Gastrocnemius medialis (tissue), 4 donors: ENCODE results near the gene NAV3.

Source experiments
- POLR2A ChIP-seq, 2 donors: fragments of 450-650 bp; IDR thresholded peaks; one replicate each; pipeline ENCODE4 v1.6.1; 2017; ENCODE audit warnings: antibody characterized with exemption in 2 of 2, mild to moderate bottlenecking in 2 of 2, moderate library complexity in 2 of 2
- TF ChIP-seq, protein P1 (sequence below), 5 experiments: fragments of 450-650 bp in 3 of 5; fragments of 200-600 bp in 2 of 5; sonication (generic) in 2 of 5; IDR thresholded peaks in 4 of 5; conservative IDR thresholded peaks in 1 of 5; 1 replicate in 4 of 5; 2 replicates in 1 of 5; pipeline ENCODE4 v1.5.1; 2016 to 2019; ENCODE audit warnings: antibody characterized with exemption in 5 of 5, mild to moderate bottlenecking in 3 of 5, moderate library complexity in 3 of 5

DNA sequence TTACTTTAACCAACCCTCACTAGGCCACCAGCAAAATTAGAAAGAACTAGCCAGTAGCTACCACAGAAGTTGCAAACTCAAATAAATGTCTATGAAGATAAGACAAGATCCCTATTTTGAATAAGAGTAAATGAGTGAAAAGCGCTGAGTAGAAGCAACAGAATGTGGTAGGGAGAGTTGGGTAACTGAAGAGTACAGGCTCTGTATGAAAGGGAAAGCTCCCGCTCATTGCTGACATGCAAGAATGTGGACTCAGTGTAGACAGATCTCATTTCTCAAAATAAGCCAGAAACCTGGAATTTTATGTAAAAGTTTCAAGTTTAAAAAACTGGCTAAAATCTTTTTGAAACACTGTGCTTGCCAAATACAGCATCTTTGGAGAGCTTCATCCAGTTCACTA lies 63.9 kb downstream of the NAV3 start:
- no peak for TF ChIP-seq POLR2A (IDR thresholded peaks at IDR 0.05)
- TF ChIP-seq, protein P1, sequence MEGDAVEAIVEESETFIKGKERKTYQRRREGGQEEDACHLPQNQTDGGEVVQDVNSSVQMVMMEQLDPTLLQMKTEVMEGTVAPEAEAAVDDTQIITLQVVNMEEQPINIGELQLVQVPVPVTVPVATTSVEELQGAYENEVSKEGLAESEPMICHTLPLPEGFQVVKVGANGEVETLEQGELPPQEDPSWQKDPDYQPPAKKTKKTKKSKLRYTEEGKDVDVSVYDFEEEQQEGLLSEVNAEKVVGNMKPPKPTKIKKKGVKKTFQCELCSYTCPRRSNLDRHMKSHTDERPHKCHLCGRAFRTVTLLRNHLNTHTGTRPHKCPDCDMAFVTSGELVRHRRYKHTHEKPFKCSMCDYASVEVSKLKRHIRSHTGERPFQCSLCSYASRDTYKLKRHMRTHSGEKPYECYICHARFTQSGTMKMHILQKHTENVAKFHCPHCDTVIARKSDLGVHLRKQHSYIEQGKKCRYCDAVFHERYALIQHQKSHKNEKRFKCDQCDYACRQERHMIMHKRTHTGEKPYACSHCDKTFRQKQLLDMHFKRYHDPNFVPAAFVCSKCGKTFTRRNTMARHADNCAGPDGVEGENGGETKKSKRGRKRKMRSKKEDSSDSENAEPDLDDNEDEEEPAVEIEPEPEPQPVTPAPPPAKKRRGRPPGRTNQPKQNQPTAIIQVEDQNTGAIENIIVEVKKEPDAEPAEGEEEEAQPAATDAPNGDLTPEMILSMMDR (IDR thresholded peaks at IDR 0.05 in 4 of 5, conservative IDR thresholded peaks at IDR 0.05 in 1 of 5): no peak
